Esophagus squamous epithelium (tissue), 5 donors: ENCODE results near the gene HMGN3. TPM values are rescaled to one million over a fixed set of nuclear protein-coding genes. Genes with fewer than 3 reads are reported as not detected.
A peak's percentile ranks its signal among the peaks of the same experiment; 100 is the strongest.

Source experiments
- DNase-seq: peaks from one replicate; lab custom pipeline; 2025; lab: John Stamatoyannopoulos, UW
- H3K27ac ChIP-seq, 4 donors: fragments of 200-600 bp; sonication (generic); one replicate each; pipeline ENCODE4 v1.5.1; 2016 to 2019; ENCODE audit warnings: mild to moderate bottlenecking in 1 of 4
- H3K27me3 ChIP-seq, 4 donors: fragments of 200-600 bp; sonication (generic); 1 replicate in 3 of 4; 2 replicates in 1 of 4; pipeline versions ENCODE4 v1.5.1 to v1.6.0; 2017 to 2021; ENCODE audit warnings: antibody characterized with exemption in 1 of 4
- H3K36me3 ChIP-seq, 3 donors: fragments of 200-600 bp; sonication (generic); one replicate each; pipeline ENCODE4 v1.5.1; 2016 to 2019
- H3K4me1 ChIP-seq, 3 donors: fragments of 200-600 bp; sonication (generic); one replicate each; pipeline ENCODE4 v1.5.1; 2017 to 2019
- H3K4me3 ChIP-seq, 4 donors: fragments of 200-600 bp; sonication (generic); 1 replicate in 3 of 4; 2 replicates in 1 of 4; pipeline ENCODE4 v1.5.1; 2016 to 2019; ENCODE audit warnings: mild to moderate bottlenecking in 2 of 4, moderate library complexity in 1 of 4
- H3K9me3 ChIP-seq, 3 donors: fragments of 200-600 bp; sonication (generic); one replicate each; pipeline ENCODE4 v1.5.1; 2016 to 2019
- CTCF ChIP-seq, 6 experiments: fragments of 450-650 bp in 4 of 6; fragments of 200-600 bp in 2 of 6; sonication (generic) in 2 of 6; IDR thresholded peaks; one replicate each; pipeline ENCODE4 v1.5.1; 2016 to 2019; ENCODE audit warnings: antibody characterized with exemption in 6 of 6, mild to moderate bottlenecking in 4 of 6, moderate library complexity in 4 of 6
- POLR2A ChIP-seq, 4 donors: fragments of 450-650 bp; IDR thresholded peaks; one replicate each; pipeline ENCODE4 v1.6.1; 2017; ENCODE audit warnings: antibody characterized with exemption in 4 of 4, mild to moderate bottlenecking in 4 of 4, moderate library complexity in 3 of 4
- WGBS, 2 donors: methylation state at CpG; one replicate each; pipeline ENCODE4 v1.1.5; 2018; 5-methylcytosine and 5-hydroxymethylcytosine counted together
- intact Hi-C: fragments of 100-400 bp; cut with DNase I; formaldehyde crosslinking; loops from one replicate; pipeline ENCODE4 v1.15.0; 2022
- total RNA-seq, 4 donors: library from RNA; depleted of rRNA; stranded (reverse); fragments of >200 nt; gene quantifications; one replicate each; pipeline ENCODE4 v1.1.0, GENCODE V29; 2016
- donor health status: DM: yes; HTN: yes; CAD: no.

The HMGN3 gene
- total RNA-seq, 4 donors from 2014 or later, result 49.3 to 68.5 (median 55.2) TPM

DNA sequence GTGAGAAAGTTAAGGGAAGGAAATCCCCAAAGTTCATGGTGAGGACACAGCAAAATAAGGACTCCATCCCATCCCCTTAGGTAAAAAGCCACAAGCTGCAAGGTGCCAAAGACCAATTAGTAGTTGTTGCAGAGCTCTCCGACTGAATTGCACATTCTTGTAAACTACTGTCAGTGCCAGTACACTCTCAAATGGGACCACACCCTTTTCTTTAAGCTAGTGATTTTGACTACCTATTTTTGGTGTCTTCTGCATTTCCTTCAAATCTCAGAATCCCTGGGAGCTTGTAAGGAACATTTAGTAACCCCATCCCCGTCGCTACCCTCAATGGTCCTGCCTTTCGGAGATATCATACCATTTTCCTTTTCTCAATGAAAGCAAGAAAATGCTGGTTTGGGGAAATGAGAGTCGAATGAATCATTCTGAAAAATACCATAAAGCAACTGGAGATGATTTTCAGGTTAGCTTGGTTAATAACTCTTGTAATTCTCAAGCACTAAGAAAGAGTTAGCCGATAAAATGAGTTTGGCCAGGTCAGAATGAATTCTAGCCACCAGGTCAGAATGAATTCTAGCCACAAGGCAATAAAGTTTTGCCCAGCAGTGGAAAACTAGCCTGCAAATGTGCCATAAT, 5.2 kb upstream of the HMGN3 start:
- peak overlapping the region in 2 of 4 donors; percentile 17 to 31 for H3K27ac ChIP-seq
- peaks cover 0 to 27% (median 12%) of the 10 kb centered on the region in 3 donors for H3K4me1 ChIP-seq
- no peaks in the 10 kb centered on the region for H3K27me3 ChIP-seq
- no peaks in the 10 kb centered on the region for H3K36me3 ChIP-seq
- intact Hi-C loops, result no loop called here
- DNase-seq, result no peak
- 77 to 79% methylated on average over 6 of the region's 6 CpGs for WGBS, 2 donors
- TF ChIP-seq CTCF (IDR thresholded peaks at IDR 0.05) (no peak), POLR2A (IDR thresholded peaks at IDR 0.05) (no peak)
- no peaks in the 10 kb centered on the region for H3K9me3 ChIP-seq
- H3K4me3 ChIP-seq, result no peak overlapping the region

GRCh38 chr6:79238919-79239318, 4.4 kb upstream of the HMGN3 start:
- DNase-seq, result no peak
- no peak for TF ChIP-seq POLR2A (IDR thresholded peaks at IDR 0.05)
- no peak for TF ChIP-seq CTCF (IDR thresholded peaks at IDR 0.05)
- no peaks in the 10 kb centered on the region for H3K9me3 ChIP-seq
- H3K4me3 ChIP-seq, result no peak overlapping the region
- no peaks in the 10 kb centered on the region for H3K27me3 ChIP-seq
- intact Hi-C loops, result no loop called here
- H3K36me3 ChIP-seq, result no peaks in the 10 kb centered on the region
- H3K27ac ChIP-seq, result peak overlapping the region in 2 of 4 donors; percentile 17 to 31
- peaks cover 0 to 28% (median 12%) of the 10 kb centered on the region in 3 donors for H3K4me1 ChIP-seq

- Histone ChIP-seq H3K36me3 (no peaks in the 10 kb centered on the region), H3K27me3 (no peaks in the 10 kb centered on the region), H3K9me3 (no peaks in the 10 kb centered on the region), H3K27ac (no peak overlapping the region), H3K4me1 (peaks cover 0 to 45% (median 15%) of the 10 kb centered on the region in 3 donors), H3K4me3 (no peak overlapping the region)
- DNase-seq, result no peak
- intact Hi-C loops, result no loop called here
- WGBS, 2 donors, result 71 to 75% methylated on average over 3 of the region's 3 CpGs
- TF ChIP-seq CTCF (IDR thresholded peaks at IDR 0.05) (no peak), POLR2A (IDR thresholded peaks at IDR 0.05) (no peak)
Measured at GRCh38 chr6:79236711-79237110, 2.2 kb upstream of the HMGN3 start.

GRCh38 chr6:79233611-79234149, 802 bp downstream of the HMGN3 start:
- Histone ChIP-seq H3K4me1 (peaks cover 0 to 43% (median 7%) of the 10 kb centered on the region in 3 donors), H3K4me3 (peak overlapping the region; percentile 66 to 88 (median 75)), H3K27ac (peak overlapping the region; percentile 90 to 95 (median 93)), H3K27me3 (no peaks in the 10 kb centered on the region), H3K36me3 (no peaks in the 10 kb centered on the region), H3K9me3 (no peaks in the 10 kb centered on the region)
- peak; percentile 54 for DNase-seq
- intact Hi-C loops, result no loop called here
- WGBS, 2 donors, result 0 to 1% methylated on average over 17 to 31 of the region's 41 CpGs
- peak in 4 of 6 experiments; percentile 33 to 64 (median 47) for TF ChIP-seq CTCF (IDR thresholded peaks at IDR 0.05)
- TF ChIP-seq POLR2A (IDR thresholded peaks at IDR 0.05), result peak in 3 of 4 donors; percentile 36 to 61 (median 61)

DNA sequence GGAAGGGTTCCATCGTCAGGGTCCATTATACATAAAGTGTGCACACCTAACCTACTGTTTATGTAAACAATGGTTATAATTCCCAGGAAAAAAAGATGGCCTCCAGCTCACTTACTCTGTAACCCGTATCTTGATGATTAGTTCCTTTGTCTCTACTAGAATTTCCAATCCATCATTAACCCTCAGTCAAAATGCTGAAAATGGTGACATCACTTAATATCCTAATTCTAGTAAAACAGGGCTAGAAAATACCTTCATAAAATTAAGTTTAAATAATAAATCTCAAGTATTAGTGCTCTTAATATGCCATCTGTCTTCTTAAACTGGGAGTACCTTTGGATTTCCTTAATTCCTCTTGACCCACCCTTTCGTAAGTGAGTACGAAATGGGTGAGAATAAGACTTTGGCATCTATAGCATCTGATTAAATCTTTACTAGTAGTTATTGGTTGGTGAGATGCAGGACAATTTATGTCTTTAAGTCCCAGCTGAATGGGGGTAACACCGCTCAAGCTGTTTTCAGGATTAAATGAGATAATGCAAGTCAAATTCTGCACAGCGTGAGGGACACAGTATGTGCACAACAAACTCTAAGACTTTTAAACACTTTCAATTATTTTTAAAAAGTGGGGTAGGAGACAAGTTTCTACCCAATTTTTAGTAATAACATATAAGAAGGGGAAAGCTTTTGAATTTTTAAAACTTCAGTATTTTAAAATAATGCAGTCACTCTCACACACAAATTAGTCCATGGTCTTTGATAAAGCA, 1.6 kb downstream of the HMGN3 start:
- Histone ChIP-seq H3K27ac (peak overlapping the region; percentile 90 to 95 (median 93)), H3K9me3 (no peaks in the 10 kb centered on the region), H3K4me3 (peak overlapping the region; percentile 66 to 88 (median 75)), H3K27me3 (no peaks in the 10 kb centered on the region), H3K36me3 (no peaks in the 10 kb centered on the region), H3K4me1 (peaks cover 0 to 41% (median 6%) of the 10 kb centered on the region in 3 donors)
- DNase-seq, result no peak
- TF ChIP-seq CTCF (IDR thresholded peaks at IDR 0.05) (no peak), POLR2A (IDR thresholded peaks at IDR 0.05) (no peak)
- intact Hi-C loops, result no loop called here
- 90 to 91% methylated on average over 6 of the region's 6 CpGs for WGBS, 2 donors
